Measurements from ENCODE around the gene OR51I1. TPM values are rescaled to one million over a fixed set of nuclear protein-coding genes. Genes with fewer than 3 reads are reported as not detected.

OR51I1 gene
- polyA plus RNA-seq, 2 of the 4 experiments (the other 2 are of a cell fraction): not detected

- CTCF ChIA-PET: interaction anchor here (0.8 kb wide), 1 partner anchor 933 kb away, joined by 3 read pairs; no protein-coding TSS in a partner anchor
- no peaks in the 10 kb centered on the region for H3K9me3 ChIP-seq
- 25% methylated on average over 5 of the region's 5 CpGs for WGBS (ENCODE audit: missing lambda C conversion rate)
These were observed 20.3 kb downstream of the OR51I1 start for GRCh38 chr11:5420993-5421392.

GRCh38 chr11:5405173-5405572, 36.1 kb downstream of the OR51I1 start:
- ATAC-seq: no peak
- FAIRE-seq: no peak
- no peak overlapping the region for H3K27ac ChIP-seq
- no peak overlapping the region for H3K4me3 ChIP-seq
- H3K4me2 ChIP-seq: no peak overlapping the region
- no peaks in the 10 kb centered on the region for H3K4me1 ChIP-seq
- no peak for DNase-seq (ENCODE audit: low read depth in 1 of 2, low spot score in 1 of 2)
- ChIA-PET CTCF (no interaction called here), POLR2A (no interaction called here)
- H3K9me3 ChIP-seq: no peaks in the 10 kb centered on the region
- TF ChIP-seq MAFK (IDR thresholded peaks at IDR 0.05; ENCODE audit: partially characterized antibody): peak; percentile 51
- TF ChIP-seq ZFP36 (IDR thresholded peaks at IDR 0.05; ENCODE audit: borderline replicate concordance, partially characterized antibody): no peak

More at GRCh38 chr11:5420993-5421392, 20.3 kb downstream of the OR51I1 start:
- DNase-seq (ENCODE audit: low read depth in 1 of 2, low spot score in 1 of 2): no peak
- no peak overlapping the region for H3K4me3 ChIP-seq
- POLR2A ChIA-PET: no interaction called here
- no peak for ATAC-seq
- no peaks in the 10 kb centered on the region for H3K4me1 ChIP-seq
- no peak for TF ChIP-seq CHD4 (IDR thresholded peaks at IDR 0.05; ENCODE audit: borderline replicate concordance)
- TF ChIP-seq ZSCAN20 (CRISPR knock-in tag; IDR thresholded peaks at IDR 0.05): no peak
- no peak for TF ChIP-seq FOSB (CRISPR knock-in tag; IDR thresholded peaks at IDR 0.05)
- no peak for TF ChIP-seq TP53 (CRISPR knock-in tag; IDR thresholded peaks at IDR 0.05)
- TF ChIP-seq CHD2 (IDR thresholded peaks at IDR 0.05; ENCODE audit: low read length, partially characterized antibody): no peak
- no peak overlapping the region for H3K4me2 ChIP-seq
- H3K27ac ChIP-seq: no peak overlapping the region
- no peak for FAIRE-seq

- Histone ChIP-seq H3K4me3 (no peak overlapping the region), H3K27ac (no peak overlapping the region), H3K4me2 (no peak overlapping the region), H3K9me3 (no peaks in the 10 kb centered on the region), H3K4me1 (no peaks in the 10 kb centered on the region)
- TF ChIP-seq HOXB13 (CRISPR knock-in tag; IDR thresholded peaks at IDR 0.05; ENCODE audit: low read depth): no peak
- TF ChIP-seq KDM5A (IDR thresholded peaks at IDR 0.05): no peak
- no peak for TF ChIP-seq MAZ (IDR thresholded peaks at IDR 0.05; ENCODE audit: borderline replicate concordance, low read depth, low read length)
- TF ChIP-seq CBX8 (IDR thresholded peaks at IDR 0.05): no peak
- TF ChIP-seq NR3C1 (IDR thresholded peaks at IDR 0.05): no peak
- no peak for TF ChIP-seq RNF2 (IDR thresholded peaks at IDR 0.05; ENCODE audit: borderline replicate concordance, low read depth)
- TF ChIP-seq REST (IDR thresholded peaks at IDR 0.05): no peak
- no peak for TF ChIP-seq PBX3 (IDR thresholded peaks at IDR 0.05)
- no peak for TF ChIP-seq FOSL2 (IDR thresholded peaks at IDR 0.05)
- TF ChIP-seq FOSL2 (CRISPR knock-in tag; IDR thresholded peaks at IDR 0.05): no peak
- no peak for TF ChIP-seq HOXB5 (CRISPR knock-in tag; IDR thresholded peaks at IDR 0.05)
- no peak for TF ChIP-seq HEYL (CRISPR knock-in tag; IDR thresholded peaks at IDR 0.05)
- TF ChIP-seq MAX (IDR thresholded peaks at IDR 0.05): no peak
- no peak for TF ChIP-seq JUNB (IDR thresholded peaks at IDR 0.05)
- TF ChIP-seq ZC3H11A (IDR thresholded peaks at IDR 0.05): no peak
- DNase-seq (ENCODE audit: low read depth in 1 of 2, low spot score in 1 of 2) (no peak), FAIRE-seq (no peak), ATAC-seq (no peak)
- POLR2A ChIA-PET: no interaction called here
- CTCF ChIA-PET: no interaction called here
These were observed 42.4 kb downstream of the OR51I1 start for GRCh38 chr11:5398936-5399335.
